Tibial nerve (tissue), 4 donors: Measurements from ENCODE around the gene ERFL.

Experiments used
- EP300 ChIP-seq, 2 donors: sonication (generic); formaldehyde crosslinking; IDR thresholded peaks; one replicate each; pipeline ENCODE4 v1.6.1; 2017; ENCODE audit warnings: antibody characterized with exemption in 2 of 2, mild to moderate bottlenecking in 1 of 2
- POLR2A ChIP-seq, 2 donors: fragments of 450-650 bp; IDR thresholded peaks; one replicate each; pipeline ENCODE4 v1.6.1; 2017; ENCODE audit warnings: antibody characterized with exemption in 2 of 2, mild to moderate bottlenecking in 2 of 2, moderate library complexity in 2 of 2
- TF ChIP-seq, protein P1 (sequence below), 5 experiments: fragments of 200-600 bp in 3 of 5; fragments of 450-650 bp in 2 of 5; sonication (generic) in 3 of 5; IDR thresholded peaks; one replicate each; pipeline ENCODE4 v1.5.1; 2016 to 2019; ENCODE audit warnings: antibody characterized with exemption in 5 of 5, mild to moderate bottlenecking in 3 of 5, moderate library complexity in 2 of 5

DNA sequence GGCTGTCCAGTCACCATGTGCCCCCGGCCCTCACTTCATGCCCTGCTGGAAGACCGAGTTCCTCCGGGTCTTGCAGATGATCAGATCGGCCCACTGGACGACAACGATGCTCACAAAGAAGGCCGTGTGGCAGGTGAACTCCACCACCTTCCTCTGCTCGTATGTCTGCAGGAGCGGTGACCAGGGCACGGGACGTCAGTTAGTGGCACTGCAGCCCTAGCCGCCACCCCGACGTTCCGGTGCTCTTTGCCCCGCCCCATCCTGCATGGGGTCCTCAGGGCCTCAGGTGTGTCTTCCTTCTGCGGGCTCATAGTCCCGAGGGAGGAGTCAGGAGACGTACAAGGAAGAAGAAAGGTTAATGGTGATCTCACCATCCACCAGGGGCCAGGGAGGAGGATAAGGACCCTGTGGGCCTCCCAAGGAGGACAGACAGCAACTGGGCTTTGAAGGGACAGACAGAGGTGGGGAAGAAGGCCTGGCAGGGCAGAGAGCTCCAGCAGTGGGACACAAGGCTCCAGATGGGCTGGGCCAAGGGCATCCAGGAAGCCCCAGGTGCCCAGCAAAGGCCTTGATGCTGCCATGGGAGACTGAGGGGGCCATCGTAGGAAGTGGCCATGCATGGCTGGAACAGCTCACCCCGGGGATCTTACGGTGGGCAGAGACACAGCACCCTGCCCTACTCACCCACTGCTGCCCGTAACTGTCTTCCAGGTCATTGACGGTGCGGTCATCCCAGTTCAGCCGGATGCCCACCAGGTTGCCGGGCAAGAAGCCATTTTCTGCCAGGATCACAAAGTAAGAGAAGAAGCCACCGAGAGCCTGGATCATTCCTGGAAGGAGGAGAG is 40.7 kb upstream of the ERFL start:
- TF ChIP-seq, protein P1, sequence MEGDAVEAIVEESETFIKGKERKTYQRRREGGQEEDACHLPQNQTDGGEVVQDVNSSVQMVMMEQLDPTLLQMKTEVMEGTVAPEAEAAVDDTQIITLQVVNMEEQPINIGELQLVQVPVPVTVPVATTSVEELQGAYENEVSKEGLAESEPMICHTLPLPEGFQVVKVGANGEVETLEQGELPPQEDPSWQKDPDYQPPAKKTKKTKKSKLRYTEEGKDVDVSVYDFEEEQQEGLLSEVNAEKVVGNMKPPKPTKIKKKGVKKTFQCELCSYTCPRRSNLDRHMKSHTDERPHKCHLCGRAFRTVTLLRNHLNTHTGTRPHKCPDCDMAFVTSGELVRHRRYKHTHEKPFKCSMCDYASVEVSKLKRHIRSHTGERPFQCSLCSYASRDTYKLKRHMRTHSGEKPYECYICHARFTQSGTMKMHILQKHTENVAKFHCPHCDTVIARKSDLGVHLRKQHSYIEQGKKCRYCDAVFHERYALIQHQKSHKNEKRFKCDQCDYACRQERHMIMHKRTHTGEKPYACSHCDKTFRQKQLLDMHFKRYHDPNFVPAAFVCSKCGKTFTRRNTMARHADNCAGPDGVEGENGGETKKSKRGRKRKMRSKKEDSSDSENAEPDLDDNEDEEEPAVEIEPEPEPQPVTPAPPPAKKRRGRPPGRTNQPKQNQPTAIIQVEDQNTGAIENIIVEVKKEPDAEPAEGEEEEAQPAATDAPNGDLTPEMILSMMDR (IDR thresholded peaks at IDR 0.05), result no peak
- TF ChIP-seq EP300 (IDR thresholded peaks at IDR 0.05) (no peak), POLR2A (IDR thresholded peaks at IDR 0.05) (no peak)
